Tibial nerve (tissue), 4 donors: ENCODE results near the gene TGM3.

Source experiments
- EP300 ChIP-seq, 2 donors: sonication (generic); formaldehyde crosslinking; IDR thresholded peaks; one replicate each; pipeline ENCODE4 v1.6.1; 2017; ENCODE audit warnings: antibody characterized with exemption in 2 of 2, mild to moderate bottlenecking in 1 of 2
- POLR2A ChIP-seq, 2 donors: fragments of 450-650 bp; IDR thresholded peaks; one replicate each; pipeline ENCODE4 v1.6.1; 2017; ENCODE audit warnings: antibody characterized with exemption in 2 of 2, mild to moderate bottlenecking in 2 of 2, moderate library complexity in 2 of 2
- TF ChIP-seq, protein P1 (sequence below), 5 experiments: fragments of 200-600 bp in 3 of 5; fragments of 450-650 bp in 2 of 5; sonication (generic) in 3 of 5; IDR thresholded peaks; one replicate each; pipeline ENCODE4 v1.5.1; 2016 to 2019; ENCODE audit warnings: antibody characterized with exemption in 5 of 5, mild to moderate bottlenecking in 3 of 5, moderate library complexity in 2 of 5

DNA sequence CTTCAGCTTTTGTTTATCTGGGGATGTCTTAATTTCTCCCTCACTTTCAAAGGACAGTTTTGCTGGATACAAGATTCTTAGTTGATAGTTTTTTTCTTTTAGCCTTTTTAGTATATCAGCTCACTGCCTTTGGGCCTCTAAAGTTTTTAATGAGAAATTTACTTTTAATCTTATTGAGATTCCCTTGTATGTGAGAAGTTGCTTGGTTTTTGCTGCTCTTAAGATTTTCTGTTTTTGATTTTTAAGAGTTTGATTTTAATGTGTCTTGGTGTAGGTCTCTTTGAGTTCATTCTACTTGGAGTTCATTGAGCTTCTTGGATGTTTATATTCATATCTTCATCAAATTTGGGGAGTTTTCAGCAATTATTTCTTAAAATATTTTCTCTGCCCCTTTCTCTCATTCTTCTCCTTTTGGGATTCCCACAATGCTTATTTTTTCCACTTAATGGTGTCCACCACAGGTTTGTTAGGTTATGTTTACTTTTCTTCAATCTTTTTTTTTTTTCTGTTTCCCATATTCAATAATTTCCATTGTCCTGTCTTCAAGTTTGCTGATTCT is 65.3 kb downstream of the TGM3 start:
- TF ChIP-seq, protein P1, sequence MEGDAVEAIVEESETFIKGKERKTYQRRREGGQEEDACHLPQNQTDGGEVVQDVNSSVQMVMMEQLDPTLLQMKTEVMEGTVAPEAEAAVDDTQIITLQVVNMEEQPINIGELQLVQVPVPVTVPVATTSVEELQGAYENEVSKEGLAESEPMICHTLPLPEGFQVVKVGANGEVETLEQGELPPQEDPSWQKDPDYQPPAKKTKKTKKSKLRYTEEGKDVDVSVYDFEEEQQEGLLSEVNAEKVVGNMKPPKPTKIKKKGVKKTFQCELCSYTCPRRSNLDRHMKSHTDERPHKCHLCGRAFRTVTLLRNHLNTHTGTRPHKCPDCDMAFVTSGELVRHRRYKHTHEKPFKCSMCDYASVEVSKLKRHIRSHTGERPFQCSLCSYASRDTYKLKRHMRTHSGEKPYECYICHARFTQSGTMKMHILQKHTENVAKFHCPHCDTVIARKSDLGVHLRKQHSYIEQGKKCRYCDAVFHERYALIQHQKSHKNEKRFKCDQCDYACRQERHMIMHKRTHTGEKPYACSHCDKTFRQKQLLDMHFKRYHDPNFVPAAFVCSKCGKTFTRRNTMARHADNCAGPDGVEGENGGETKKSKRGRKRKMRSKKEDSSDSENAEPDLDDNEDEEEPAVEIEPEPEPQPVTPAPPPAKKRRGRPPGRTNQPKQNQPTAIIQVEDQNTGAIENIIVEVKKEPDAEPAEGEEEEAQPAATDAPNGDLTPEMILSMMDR (IDR thresholded peaks at IDR 0.05): no peak
- TF ChIP-seq EP300 (IDR thresholded peaks at IDR 0.05): no peak
- no peak for TF ChIP-seq POLR2A (IDR thresholded peaks at IDR 0.05)
